ENCODE data around the gene LPAR3. TPM values are rescaled to one million over a fixed set of nuclear protein-coding genes. Genes with fewer than 3 reads are reported as not detected.

The LPAR3 gene
- total RNA-seq, 1 experiment from 2014 or later: not detected

GRCh38 chr1:84940481-84940880, 47.5 kb upstream of the LPAR3 start:
- POLR2A ChIA-PET (ENCODE audit: unreplicated experiment): interaction anchor here (0.6 kb wide), 1 partner anchor 225 kb away, joined by 5 read pairs; no protein-coding TSS in a partner anchor
- no peak overlapping the region for H3K4me2 ChIP-seq
- no TSS peak for BruUV-seq (replicated peaks)

GRCh38 chr1:84939761-84940160, 46.8 kb upstream of the LPAR3 start:
- no peaks in the 10 kb centered on the region for H3F3A ChIP-seq (ENCODE audit: insufficient read depth, low read depth)

More at GRCh38 chr1:84940481-84940880, 47.5 kb upstream of the LPAR3 start:
- H3K4me3 ChIP-seq: no peak overlapping the region
- no peaks in the 10 kb centered on the region for H3F3A ChIP-seq (ENCODE audit: insufficient read depth, low read depth)
- DNase-seq: peak in 1 of 2 experiments; percentile 4
- intact Hi-C loops (cut with micrococcal nuclease; ENCODE audit: unreplicated experiment): loop anchor here (10.0 kb wide), 2 partner anchors 104 to 754 kb away; partner anchors contain the start of gene MCOLN3
- no peaks in the 10 kb centered on the region for H3K79me2 ChIP-seq (ENCODE audit: low read depth)
- CTCF ChIA-PET: no interaction called here
- H4K20me1 ChIP-seq (ENCODE audit: insufficient read depth): no peaks in the 10 kb centered on the region
- H3K36me3 ChIP-seq (ENCODE audit: low read depth): no peaks in the 10 kb centered on the region
- H3K27me3 ChIP-seq (ENCODE audit: insufficient read depth, low read depth): no peaks in the 10 kb centered on the region
- H3K4me1 ChIP-seq (replicated peaks; ENCODE audit: insufficient read depth): peaks cover 4% of the 10 kb centered on the region; the same call in 1 of the 2 replicates
- H3K27ac ChIP-seq: no peak overlapping the region
- no peak for TF ChIP-seq EZH2 (IDR thresholded peaks at IDR 0.05; ENCODE audit: low read depth)
- no peak for TF ChIP-seq CTCF (conservative IDR thresholded peaks at IDR 0.05)
- H3K9me2 ChIP-seq (ENCODE audit: insufficient read depth): no peaks in the 10 kb centered on the region
- H2AFZ ChIP-seq: no peak overlapping the region
- H3K9me3 ChIP-seq (ENCODE audit: insufficient read depth, low read depth): no peaks in the 10 kb centered on the region

GRCh38 chr1:84939151-84939550, 46.1 kb upstream of the LPAR3 start:
- H3K27ac ChIP-seq: no peak overlapping the region
- no peaks in the 10 kb centered on the region for H4K20me1 ChIP-seq (ENCODE audit: insufficient read depth)
- H3K9me2 ChIP-seq (ENCODE audit: insufficient read depth): no peaks in the 10 kb centered on the region
- no peaks in the 10 kb centered on the region for H3K79me2 ChIP-seq (ENCODE audit: low read depth)
- intact Hi-C loops (cut with micrococcal nuclease; ENCODE audit: unreplicated experiment): loop anchor here (5.0 kb wide), 4 partner anchors 167 to 1032 kb away; no protein-coding TSS in a partner anchor
- H3F3A ChIP-seq (ENCODE audit: insufficient read depth, low read depth): no peaks in the 10 kb centered on the region
- no peaks in the 10 kb centered on the region for H3K4me1 ChIP-seq (replicated peaks; ENCODE audit: insufficient read depth)
- H3K4me3 ChIP-seq: no peak overlapping the region
- ChIA-PET CTCF (interaction anchor here (0.6 kb wide), 1 partner anchor 1046 kb away, joined by 3 read pairs; no protein-coding TSS in a partner anchor), POLR2A (ENCODE audit: unreplicated experiment) (interaction anchor here (0.6 kb wide), 1 partner anchor 105 kb away, joined by 9 read pairs; no protein-coding TSS in a partner anchor)
- no peaks in the 10 kb centered on the region for H3K36me3 ChIP-seq (ENCODE audit: low read depth)
- H3K9me3 ChIP-seq (ENCODE audit: insufficient read depth, low read depth): no peaks in the 10 kb centered on the region
- H3K4me2 ChIP-seq: no peak overlapping the region
- BruUV-seq (replicated peaks): no TSS peak
- no peaks in the 10 kb centered on the region for H3K27me3 ChIP-seq (ENCODE audit: insufficient read depth, low read depth)
- DNase-seq: no peak
- TF ChIP-seq CTCF (conservative IDR thresholded peaks at IDR 0.05) (no peak), EZH2 (IDR thresholded peaks at IDR 0.05; ENCODE audit: low read depth) (no peak)
- no peak overlapping the region for H2AFZ ChIP-seq

More at GRCh38 chr1:84939761-84940160, 46.8 kb upstream of the LPAR3 start:
- no peak overlapping the region for H3K27ac ChIP-seq
- TF ChIP-seq CTCF (conservative IDR thresholded peaks at IDR 0.05): no peak
- TF ChIP-seq EZH2 (IDR thresholded peaks at IDR 0.05; ENCODE audit: low read depth): no peak
- H2AFZ ChIP-seq: no peak overlapping the region
- H3K9me2 ChIP-seq (ENCODE audit: insufficient read depth): no peaks in the 10 kb centered on the region
- H3K27me3 ChIP-seq (ENCODE audit: insufficient read depth, low read depth): no peaks in the 10 kb centered on the region
- H3K36me3 ChIP-seq (ENCODE audit: low read depth): no peaks in the 10 kb centered on the region
- BruUV-seq (replicated peaks): no TSS peak
- ChIA-PET CTCF (no interaction called here), POLR2A (ENCODE audit: unreplicated experiment) (interaction anchor here (0.6 kb wide), 1 partner anchor 226 kb away, joined by 5 read pairs; no protein-coding TSS in a partner anchor)
- no peaks in the 10 kb centered on the region for H4K20me1 ChIP-seq (ENCODE audit: insufficient read depth)
- no peaks in the 10 kb centered on the region for H3K4me1 ChIP-seq (replicated peaks; ENCODE audit: insufficient read depth)
- H3K9me3 ChIP-seq (ENCODE audit: insufficient read depth, low read depth): no peaks in the 10 kb centered on the region
- H3K4me2 ChIP-seq: no peak overlapping the region
- no peak overlapping the region for H3K4me3 ChIP-seq
- H3K79me2 ChIP-seq (ENCODE audit: low read depth): no peaks in the 10 kb centered on the region
- DNase-seq: no peak
- intact Hi-C loops (cut with micrococcal nuclease; ENCODE audit: unreplicated experiment): loop anchor here (5.0 to 10.0 kb wide), 6 partner anchors 105 to 1032 kb away; partner anchors contain the start of gene MCOLN3

Data from PC-9 (cell line).